Nephron progenitor cell (in vitro differentiated cells): ENCODE results near the gene FGFRL1.

Experiments
- DNase-seq: peaks from one replicate; pipeline ENCODE4 v3.0.0; 2021
- H3K27ac Mint-ChIP-seq: 2 replicates; pipeline ENCODE4 v1.8.0; 2021; ENCODE audit warnings: mild to moderate bottlenecking, moderate library complexity, mixed read lengths
- H3K27me3 Mint-ChIP-seq: 2 replicates; pipeline ENCODE4 v1.8.0; 2021; ENCODE audit warnings: mild to moderate bottlenecking, low read depth, mixed read lengths; ENCODE audit not compliant: poor library complexity
- H3K36me3 Mint-ChIP-seq: 2 replicates; pipeline ENCODE4 v1.8.0; 2021; ENCODE audit warnings: low read depth, mixed read lengths
- H3K4me1 Mint-ChIP-seq: 2 replicates; pipeline ENCODE4 v1.8.0; 2021; ENCODE audit warnings: mixed read lengths
- H3K4me3 Mint-ChIP-seq: 2 replicates; pipeline ENCODE4 v1.8.0; 2021; ENCODE audit warnings: mild to moderate bottlenecking, moderate library complexity, mixed read lengths
- H3K9me3 Mint-ChIP-seq: 2 replicates; pipeline ENCODE4 v1.8.0; 2021; ENCODE audit warnings: mild to moderate bottlenecking, moderate library complexity, mixed read lengths
- TF ChIP-seq, protein P1 (sequence below): fragments of 200-600 bp; sonication (generic); IDR thresholded peaks from 2 replicates; pipeline ENCODE4 v1.5.0; 2021; ENCODE audit warnings: antibody characterized with exemption

The FGFRL1 gene

DNA sequence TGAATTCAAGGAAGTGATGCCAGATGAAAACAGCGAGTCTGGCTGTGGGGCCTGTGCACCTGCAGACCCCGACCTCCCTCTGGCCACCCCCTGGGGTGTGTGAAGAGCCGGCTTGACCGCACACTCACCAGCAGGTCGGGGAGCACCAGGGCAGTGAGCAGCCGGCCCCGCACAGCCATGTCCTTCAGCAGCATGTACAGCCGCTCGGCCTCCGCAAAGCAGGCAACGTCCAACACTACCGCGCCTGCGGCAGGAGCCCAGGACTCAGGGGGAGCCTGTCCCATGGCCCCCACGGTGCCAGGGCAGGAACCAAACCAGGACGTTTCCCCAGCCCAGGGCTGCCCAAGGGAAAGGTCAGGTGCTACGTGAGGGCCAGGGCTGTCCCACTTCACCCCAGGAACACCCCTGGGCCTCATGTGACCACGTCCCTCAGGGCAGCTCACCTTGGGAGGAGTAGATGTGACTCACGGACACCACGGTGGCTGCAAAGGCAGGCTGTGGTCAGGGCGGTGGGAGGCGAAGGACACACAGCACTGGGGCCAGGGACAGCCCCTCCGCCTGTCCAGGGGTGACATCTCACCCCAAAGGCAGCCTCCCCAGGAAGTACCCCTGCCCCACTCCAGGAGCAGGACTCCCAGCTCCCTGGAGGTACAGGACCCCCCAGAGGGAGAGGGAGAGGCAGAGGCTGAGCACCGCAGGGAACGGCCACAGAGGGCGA lies 46.2 kb upstream of the FGFRL1 start:
- no peak for DNase-seq
- TF ChIP-seq, protein P1, sequence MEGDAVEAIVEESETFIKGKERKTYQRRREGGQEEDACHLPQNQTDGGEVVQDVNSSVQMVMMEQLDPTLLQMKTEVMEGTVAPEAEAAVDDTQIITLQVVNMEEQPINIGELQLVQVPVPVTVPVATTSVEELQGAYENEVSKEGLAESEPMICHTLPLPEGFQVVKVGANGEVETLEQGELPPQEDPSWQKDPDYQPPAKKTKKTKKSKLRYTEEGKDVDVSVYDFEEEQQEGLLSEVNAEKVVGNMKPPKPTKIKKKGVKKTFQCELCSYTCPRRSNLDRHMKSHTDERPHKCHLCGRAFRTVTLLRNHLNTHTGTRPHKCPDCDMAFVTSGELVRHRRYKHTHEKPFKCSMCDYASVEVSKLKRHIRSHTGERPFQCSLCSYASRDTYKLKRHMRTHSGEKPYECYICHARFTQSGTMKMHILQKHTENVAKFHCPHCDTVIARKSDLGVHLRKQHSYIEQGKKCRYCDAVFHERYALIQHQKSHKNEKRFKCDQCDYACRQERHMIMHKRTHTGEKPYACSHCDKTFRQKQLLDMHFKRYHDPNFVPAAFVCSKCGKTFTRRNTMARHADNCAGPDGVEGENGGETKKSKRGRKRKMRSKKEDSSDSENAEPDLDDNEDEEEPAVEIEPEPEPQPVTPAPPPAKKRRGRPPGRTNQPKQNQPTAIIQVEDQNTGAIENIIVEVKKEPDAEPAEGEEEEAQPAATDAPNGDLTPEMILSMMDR: no peak
- Mint-ChIP-seq H3K27ac (no peak overlapping the region), H3K9me3 (no peaks in the 10 kb centered on the region), H3K4me3 (no peak overlapping the region), H3K27me3 (peaks cover 36% of the 10 kb centered on the region), H3K36me3 (no peaks in the 10 kb centered on the region), H3K4me1 (no peaks in the 10 kb centered on the region)

GRCh38 chr4:965766-966134 lies 45.7 kb upstream of the FGFRL1 start:
- H3K4me3 Mint-ChIP-seq: no peak overlapping the region
- TF ChIP-seq, protein P1: no peak

DNA sequence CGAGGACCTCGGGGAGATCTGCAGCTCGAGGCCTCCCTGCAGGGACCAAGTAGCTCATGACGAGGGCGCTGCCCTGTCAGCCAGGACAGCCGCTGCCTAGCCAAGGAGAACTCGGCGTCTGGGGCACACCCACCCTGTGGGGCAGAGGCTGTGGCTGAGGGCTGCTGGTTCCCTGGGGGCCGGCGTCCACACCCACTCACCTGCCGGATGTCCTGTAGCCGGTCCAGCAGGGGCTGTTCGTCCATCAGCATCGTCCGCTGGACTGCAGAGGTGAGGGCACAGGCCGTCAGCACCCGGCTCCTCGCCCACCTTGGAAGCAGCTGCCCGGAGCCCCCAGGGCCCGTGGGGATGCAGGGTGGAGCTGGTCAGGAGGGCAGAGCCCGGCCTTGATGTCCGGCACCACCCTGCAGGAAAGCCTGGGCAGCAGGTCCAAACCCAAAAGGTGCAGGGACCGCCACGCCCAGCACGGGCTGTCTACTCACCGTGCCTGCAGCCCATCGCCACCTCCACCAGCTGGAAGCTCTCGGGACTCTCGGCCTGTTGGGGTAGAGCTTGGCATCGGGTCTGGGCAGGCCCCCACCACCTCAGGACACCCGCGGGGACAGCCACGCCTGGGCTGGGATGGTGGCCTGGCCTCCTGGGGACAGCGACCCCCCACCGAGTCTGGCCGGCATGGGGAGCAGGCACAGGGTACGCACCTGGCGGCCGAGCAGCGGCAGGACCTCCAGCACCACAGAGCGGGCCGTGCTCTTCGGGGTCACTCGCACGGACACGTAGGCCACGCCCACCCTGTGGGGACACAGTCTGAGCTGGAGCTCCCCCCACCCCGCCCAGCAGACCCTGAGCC lies 44.9 kb upstream of the FGFRL1 start:
- Mint-ChIP-seq H3K36me3 (no peaks in the 10 kb centered on the region), H3K9me3 (no peaks in the 10 kb centered on the region), H3K27ac (no peak overlapping the region), H3K4me3 (no peak overlapping the region), H3K27me3 (peaks cover 49% of the 10 kb centered on the region), H3K4me1 (peaks cover 5% of the 10 kb centered on the region)
- TF ChIP-seq, protein P1: no peak
- DNase-seq: no peak

More at GRCh38 chr4:965766-966134, 45.7 kb upstream of the FGFRL1 start:
- Mint-ChIP-seq H3K4me1 (peaks cover 4% of the 10 kb centered on the region), H3K36me3 (no peaks in the 10 kb centered on the region), H3K9me3 (no peaks in the 10 kb centered on the region), H3K27ac (no peak overlapping the region), H3K27me3 (peaks cover 42% of the 10 kb centered on the region)
- DNase-seq: no peak

- no peak overlapping the region for H3K27ac Mint-ChIP-seq
- no peaks in the 10 kb centered on the region for H3K36me3 Mint-ChIP-seq
- H3K9me3 Mint-ChIP-seq: no peaks in the 10 kb centered on the region
- DNase-seq: peak; percentile 51
- no peak overlapping the region for H3K4me3 Mint-ChIP-seq
- peaks cover 54% of the 10 kb centered on the region for H3K27me3 Mint-ChIP-seq
- peaks cover 5% of the 10 kb centered on the region for H3K4me1 Mint-ChIP-seq
- TF ChIP-seq, protein P1: no peak
Measured at GRCh38 chr4:967113-968104, 44.0 kb upstream of the FGFRL1 start.

- DNase-seq: no peak
- peaks cover 56% of the 10 kb centered on the region for H3K27me3 Mint-ChIP-seq
Measured at GRCh38 chr4:968221-968620, 43.2 kb upstream of the FGFRL1 start.

More at GRCh38 chr4:968221-968620, 43.2 kb upstream of the FGFRL1 start:
- no peaks in the 10 kb centered on the region for H3K36me3 Mint-ChIP-seq
- H3K4me1 Mint-ChIP-seq: peaks cover 5% of the 10 kb centered on the region
- no peaks in the 10 kb centered on the region for H3K9me3 Mint-ChIP-seq
- no peak overlapping the region for H3K27ac Mint-ChIP-seq
- H3K4me3 Mint-ChIP-seq: no peak overlapping the region
- TF ChIP-seq, protein P1: no peak
